HepG2 (cell line): ENCODE measurements around the gene NOC3L. TPM values are rescaled to one million over a fixed set of nuclear protein-coding genes. Genes with fewer than 3 reads are reported as not detected.

Source experiments
- ARID5B ChIP-seq: IDR thresholded peaks from 2 replicates; pipeline ENCODE4 v1.4.0; 2020; ENCODE audit warnings: mild to moderate bottlenecking, missing genetic modification reagents
- BCL6 ChIP-seq: IDR thresholded peaks from 2 replicates; pipeline ENCODE4 v1.6.1; 2016; ENCODE audit warnings: missing genetic modification reagents, missing compliant biosample characterization
- FOXJ3 ChIP-seq: sonication (generic); formaldehyde crosslinking; IDR thresholded peaks from 2 replicates; pipeline ENCODE4 v1.4.0; 2020; ENCODE audit warnings: missing genetic modification reagents, mild to moderate bottlenecking, borderline replicate concordance
- GATAD1 ChIP-seq: IDR thresholded peaks from 2 replicates; pipeline ENCODE4 v1.6.1; 2016; ENCODE audit warnings: missing genetic modification reagents, missing compliant biosample characterization
- GLMP ChIP-seq: sonication (generic); formaldehyde crosslinking; IDR thresholded peaks from 2 replicates; pipeline ENCODE4 v1.9.0; 2021; ENCODE audit warnings: missing genetic modification reagents, mild to moderate bottlenecking, borderline replicate concordance
- HNRNPH1 ChIP-seq: fragments of 200-400 bp; formaldehyde crosslinking; optimal IDR thresholded peaks from 2 replicates; pipeline ENCODE3; 2017; ENCODE audit warnings: mild to moderate bottlenecking, low read depth, low read length
- HNRNPLL ChIP-seq: fragments of 200-400 bp; formaldehyde crosslinking; IDR thresholded peaks from 2 replicates; pipeline ENCODE4 v1.6.1; 2017; ENCODE audit warnings: mild to moderate bottlenecking, low read depth, low read length; ENCODE audit not compliant: poor library complexity, severe bottlenecking
- KDM2A ChIP-seq: sonication (generic); formaldehyde crosslinking; IDR thresholded peaks from 2 replicates; pipeline ENCODE4 v1.4.0; 2020; ENCODE audit warnings: low read depth, missing genetic modification reagents, borderline replicate concordance
- KDM5B ChIP-seq: sonication (generic); formaldehyde crosslinking; IDR thresholded peaks from 2 replicates; pipeline ENCODE4 v1.4.0; 2020; ENCODE audit warnings: missing genetic modification reagents, mild to moderate bottlenecking, borderline replicate concordance
- MAZ ChIP-seq, 2 experiments: sonication (generic) in 1 of 2; formaldehyde crosslinking in 1 of 2; IDR thresholded peaks; 2 replicates each; pipeline versions ENCODE4 v1.5.0 to v1.6.1; 2012 to 2020; ENCODE audit warnings: low read depth in 2 of 2, mild to moderate bottlenecking in 2 of 2, borderline replicate concordance in 1 of 2, improper control_type of control experiment in 1 of 2, low read length in 1 of 2, missing genetic modification reagents in 1 of 2, moderate library complexity in 1 of 2
- POGK ChIP-seq: sonication (generic); formaldehyde crosslinking; conservative IDR thresholded peaks from 2 replicates; pipeline ENCODE4 v1.8.0; 2022; ENCODE audit warnings: mild to moderate bottlenecking, moderate library complexity, missing genetic modification reagents
- REPIN1 ChIP-seq: sonication (generic); formaldehyde crosslinking; IDR thresholded peaks from 2 replicates; pipeline ENCODE4 v1.8.0; 2022; ENCODE audit warnings: missing genetic modification reagents, low read depth, mild to moderate bottlenecking, borderline replicate concordance
- THRA ChIP-seq: sonication (generic); formaldehyde crosslinking; IDR thresholded peaks from 2 replicates; pipeline ENCODE4 v1.4.0; 2020; ENCODE audit warnings: missing genetic modification reagents, borderline replicate concordance
- ZFP41 ChIP-seq: sonication (generic); formaldehyde crosslinking; IDR thresholded peaks from 2 replicates; pipeline ENCODE4 v1.4.0; 2020; ENCODE audit warnings: mild to moderate bottlenecking, missing genetic modification reagents, borderline replicate concordance
- ZFP90 ChIP-seq: sonication (generic); formaldehyde crosslinking; IDR thresholded peaks from 2 replicates; pipeline ENCODE4 v1.8.0; 2022; ENCODE audit warnings: missing genetic modification reagents, mild to moderate bottlenecking, inconsistent platforms, borderline replicate concordance
- ZNF367 ChIP-seq: sonication (generic); formaldehyde crosslinking; IDR thresholded peaks from 2 replicates; pipeline ENCODE4 v1.4.0; 2020; ENCODE audit warnings: missing genetic modification reagents, borderline replicate concordance
- ZNF777 ChIP-seq: sonication (generic); formaldehyde crosslinking; IDR thresholded peaks from 2 replicates; pipeline ENCODE4 v1.4.0; 2020; ENCODE audit warnings: missing genetic modification reagents
- ZNF781 ChIP-seq: sonication (generic); formaldehyde crosslinking; IDR thresholded peaks from 2 replicates; pipeline ENCODE4 v1.5.1; 2020; ENCODE audit warnings: borderline replicate concordance, mild to moderate bottlenecking, missing genetic modification reagents; ENCODE audit errors: not compliant biosample characterization
- polyA plus RNA-seq, 8 experiments: library from polyadenylated mRNA; depleted of rRNA in 3 of 8; stranded (reverse) in 7 of 8; unstranded in 1 of 8; fragments of >200 nt; fragmentation: Illumina TruSeq in 4 of 8; extraction: Trizol in 4 of 8; gene quantifications; 2 replicates each; pipeline versions ENCODE4 v1.2.1 to v1.2.3, GENCODE V29; 2011 to 2016; ENCODE audit warnings: low read depth in 4 of 8, missing spikeins in 1 of 8, mixed read lengths in 1 of 8; ENCODE audit not compliant: insufficient read depth in 1 of 8
- total RNA-seq, 5 experiments: library from RNA; depleted of rRNA; stranded (reverse); fragments of >200 nt; fragmentation: Illumina TruSeq; extraction: Trizol; gene quantifications; 2 replicates each; pipeline ENCODE4 v1.2.3, GENCODE V29; 2016; ENCODE audit warnings: low read depth in 1 of 5

The NOC3L gene
- total and polyA plus RNA-seq, 2 of the 13 experiments (the other 11 are each of a cell fraction or from before 2014, with no cell fraction given) = 7.8 to 36.6 TPM

GRCh38 chr10:94362360-94363250, at the start of gene NOC3L (continued):
- TF ChIP-seq ARID5B (CRISPR knock-in tag) (peak; percentile 88), GLMP (CRISPR knock-in tag) (no peak; the same call in 1 of the 2 replicates), BCL6 (peak; percentile 79), ZFP90 (peak; percentile 96), ZNF781 (peak; percentile 97), GATAD1 (CRISPR knock-in tag) (peak; percentile 92), ZNF367 (CRISPR knock-in tag) (peak; percentile 96), POGK (CRISPR knock-in tag) (peak; percentile 97), THRA (CRISPR knock-in tag) (peak; percentile 67), HNRNPH1 (no peak), KDM5B (CRISPR knock-in tag) (peak; percentile 100), MAZ (IDR thresholded peaks at IDR 0.05; ENCODE audit: borderline replicate concordance, low read depth, low read length) (peak; percentile 52; the same call in 1 of the 2 replicates), MAZ (CRISPR knock-in tag; IDR thresholded peaks at IDR 0.05; ENCODE audit: low read depth) (peak; percentile 90), REPIN1 (CRISPR knock-in tag) (peak; percentile 98), HNRNPLL (peak; percentile 58), FOXJ3 (CRISPR knock-in tag) (peak; percentile 50; the same call in 1 of the 2 replicates), ZNF777 (CRISPR knock-in tag) (peak; percentile 89), KDM2A (CRISPR knock-in tag) (peak; percentile 99), ZFP41 (CRISPR knock-in tag) (peak; percentile 90; the same call in 1 of the 2 replicates)
